ENCODE measurements around the gene RELT. TPM values are rescaled to one million over a fixed set of nuclear protein-coding genes. Genes with fewer than 3 reads are reported as not detected.

The RELT gene
- total and polyA plus RNA-seq, 9 of the 15 experiments (the other 6 are each of a cell fraction or from before 2014, with no cell fraction given), result 1.1 to 20.2 (median 7.4) TPM

GRCh38 chr11:73395297-73396208, 19.4 kb downstream of the RELT start (continued):
- no peak for TF ChIP-seq CBX2 (IDR thresholded peaks at IDR 0.05; ENCODE audit: insufficient read depth, low read length, poor library complexity, severe bottlenecking)
- no peak for TF ChIP-seq ZNF175 (CRISPR knock-in tag; IDR thresholded peaks at IDR 0.05; ENCODE audit: low read depth)

- Histone ChIP-seq H3K27ac (ENCODE audit: extremely low read depth, low read depth, low read length) (no peak overlapping the region), H3K27me3 (ENCODE audit: control insufficient read depth in 2 of 2, insufficient read depth in 2 of 2, low read length in 2 of 2) (no peaks in the 10 kb centered on the region), H3K4me2 (ENCODE audit: insufficient read depth, low read length) (no peak overlapping the region), H3K9ac (ENCODE audit: insufficient read depth in 1 of 2, low read depth in 2 of 2, low read length in 2 of 2) (no peak overlapping the region; a peak in 1 of 4 replicates), H3K9me1 (ENCODE audit: control insufficient read depth, insufficient read depth, low read length) (peaks cover 3% of the 10 kb centered on the region), H3K79me2 (ENCODE audit: control insufficient read depth, insufficient read depth, low read length) (no peaks in the 10 kb centered on the region), H3K4me3 (no peak overlapping the region), H2AFZ (ENCODE audit: low read depth, low read length) (no peak overlapping the region), H3K36me3 (ENCODE audit: control insufficient read depth, insufficient read depth, low read length) (peaks cover 57% of the 10 kb centered on the region; the same call in 2 of the 3 replicates), H3K4me1 (replicated peaks in 1 of 2; ENCODE audit: control insufficient read depth in 2 of 2, insufficient read depth in 2 of 2, low read length in 2 of 2) (peaks cover 8 to 42% of the 10 kb centered on the region in 2 experiments; a peak in 4 of 5 replicates), H3K9me3 (replicated peaks; ENCODE audit: control insufficient read depth, insufficient read depth, low read depth, low read length) (no peaks in the 10 kb centered on the region), H4K20me1 (replicated peaks; ENCODE audit: control insufficient read depth, insufficient read depth, low read length) (peaks cover 21% of the 10 kb centered on the region; the same call in 1 of the 2 replicates)
- in situ Hi-C loops (cut with MboI) (no loop called here), intact Hi-C loops (cut with micrococcal nuclease) (no loop called here)
- DNase-seq (ENCODE audit: extremely low read depth in 1 of 4, low spot score in 3 of 4) (no peak), ATAC-seq (no peak), FAIRE-seq (no peak)
- WGBS (ENCODE audit: insufficient coverage, low coverage, missing lambda C conversion rate), result 89% methylated on average over 5 of the region's 6 CpGs
- ChIA-PET CTCF (ENCODE audit: low intra/inter-chr PET ratio) (no interaction called here), POLR2A (interaction anchor here (0.6 to 0.9 kb wide), 3 partner anchors 11 to 524 kb away, joined by 3 read pairs; no protein-coding TSS in a partner anchor)
- BruUV-seq (replicated peaks), result no TSS peak
- TF ChIP-seq CBX1 (IDR thresholded peaks at IDR 0.05; ENCODE audit: low read depth), result no peak
- no peak for TF ChIP-seq TEAD2 (tag; IDR thresholded peaks at IDR 0.05)
- no peak for TF ChIP-seq EWSR1 (IDR thresholded peaks at IDR 0.05; ENCODE audit: borderline replicate concordance, low read depth, partially characterized antibody)
- no peak for TF ChIP-seq ZNF224 (CRISPR knock-in tag; IDR thresholded peaks at IDR 0.05)
- TF ChIP-seq GTF3C2 (IDR thresholded peaks at IDR 0.05; ENCODE audit: borderline replicate concordance, extremely low read depth, insufficient read length), result no peak
- TF ChIP-seq U2AF2 (optimal IDR thresholded peaks at IDR 0.05; ENCODE audit: low read depth, low read length), result no peak
- no peak for TF ChIP-seq CTCF (IDR thresholded peaks at IDR 0.05 in 2 of 3, conservative IDR thresholded peaks at IDR 0.05 in 1 of 3; ENCODE audit: insufficient read depth in 2 of 3, low read depth in 1 of 3, low read length in 3 of 3)
- TF ChIP-seq DMBX1 (CRISPR knock-in tag; IDR thresholded peaks at IDR 0.05; ENCODE audit: borderline replicate concordance), result no peak
- TF ChIP-seq EP400 (IDR thresholded peaks at IDR 0.05), result no peak
- no peak for TF ChIP-seq BCL6 (CRISPR knock-in tag; IDR thresholded peaks at IDR 0.05)
- TF ChIP-seq NR4A1 (CRISPR knock-in tag; IDR thresholded peaks at IDR 0.05), result no peak
- no peak for TF ChIP-seq NR4A1 (tag; IDR thresholded peaks at IDR 0.05)
Measured at GRCh38 chr11:73396251-73396930, 20.2 kb downstream of the RELT start.

All from K562 (cell line).